GM19372 (cell line): ENCODE data around the gene SERINC5.
"Not testable (repeated sequence)": the region's sequence is repeated elsewhere in the genome, so short reads cannot be mapped to it uniquely, and the experiment has no call there.

Source experiments
- ATAC-seq: cut with Tn5 transposase; IDR thresholded peaks from one replicate; pipeline ENCODE4 v1.9.1; 2021; ENCODE audit warnings: mild to moderate bottlenecking, low read depth, moderate library complexity; ENCODE audit not compliant: unreplicated experiment

SERINC5 gene

DNA sequence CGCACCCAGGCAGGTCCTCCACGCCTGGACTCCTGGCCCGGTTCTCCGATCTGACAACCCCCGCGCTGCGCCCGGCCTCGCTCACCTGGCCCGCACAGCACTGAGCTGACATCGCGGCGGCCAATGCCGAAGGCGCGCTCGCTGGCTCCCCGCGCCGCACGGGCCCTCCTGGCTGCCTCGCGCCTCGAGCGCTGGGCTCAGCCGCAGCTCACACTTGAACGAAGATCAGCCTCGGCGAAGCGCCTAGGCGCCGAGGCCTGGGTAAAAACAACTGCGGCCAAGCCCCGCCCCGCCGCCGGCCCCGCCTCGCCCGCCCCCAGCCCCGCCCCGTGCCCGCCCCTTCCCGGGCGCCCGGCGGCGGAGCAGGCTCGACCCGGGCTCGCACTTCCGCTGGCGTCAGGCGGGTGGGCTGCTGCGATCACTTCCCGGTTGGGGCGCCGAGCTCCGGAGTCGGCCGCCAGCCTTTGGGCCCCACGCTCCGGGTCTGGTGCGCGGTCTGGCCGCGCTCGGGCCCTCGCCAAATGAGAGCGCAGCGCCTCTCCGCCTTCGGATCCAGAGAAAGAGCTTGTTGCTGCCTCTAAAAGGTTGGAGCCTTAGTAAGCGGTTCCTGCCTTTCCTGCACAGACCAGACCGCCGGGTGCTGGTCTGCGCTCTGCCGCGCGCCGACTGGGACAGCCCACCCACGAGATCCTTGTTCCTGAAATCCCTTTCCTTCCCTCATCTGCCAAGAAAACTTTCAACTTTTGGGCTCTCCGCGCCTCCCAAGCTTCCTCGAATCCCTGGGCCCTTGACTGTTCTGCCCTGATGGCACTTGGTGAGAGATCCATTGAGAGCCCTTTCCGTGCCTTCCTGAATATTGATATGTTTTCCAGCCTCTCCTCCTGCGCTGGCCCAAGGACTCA, at the start of gene SERINC5:
Gene SERINC5, minus strand, starts transcription at position 238 of the 902 bp plus-strand sequence. Its CDS starts 126 bp downstream, at position 112.
- peak; percentile 74 for ATAC-seq

DNA sequence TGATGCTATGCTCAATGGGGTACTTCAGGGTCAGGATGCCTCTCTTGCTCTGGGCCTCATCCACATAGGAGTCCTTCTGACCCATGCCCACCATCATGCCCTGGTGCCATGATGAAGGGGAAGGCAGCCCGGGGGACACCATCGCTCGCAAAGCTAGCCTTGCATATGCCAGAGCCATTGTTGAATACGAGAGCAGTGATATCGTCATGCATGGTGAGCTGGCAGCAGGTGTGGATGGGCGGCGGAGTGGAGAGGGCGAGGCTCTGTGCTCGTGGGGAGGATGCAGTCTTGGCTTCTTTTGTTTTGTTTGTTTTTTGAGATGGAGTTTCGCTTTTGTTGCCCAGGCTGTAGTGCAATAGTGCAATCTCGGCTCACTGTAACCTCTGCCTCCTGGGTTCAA, 46.8 kb upstream of the SERINC5 start:
- no peak for ATAC-seq

- not testable (repeated sequence) for ATAC-seq
Measured at GRCh38 chr5:80301342-80301741, 45.5 kb upstream of the SERINC5 start.

DNA sequence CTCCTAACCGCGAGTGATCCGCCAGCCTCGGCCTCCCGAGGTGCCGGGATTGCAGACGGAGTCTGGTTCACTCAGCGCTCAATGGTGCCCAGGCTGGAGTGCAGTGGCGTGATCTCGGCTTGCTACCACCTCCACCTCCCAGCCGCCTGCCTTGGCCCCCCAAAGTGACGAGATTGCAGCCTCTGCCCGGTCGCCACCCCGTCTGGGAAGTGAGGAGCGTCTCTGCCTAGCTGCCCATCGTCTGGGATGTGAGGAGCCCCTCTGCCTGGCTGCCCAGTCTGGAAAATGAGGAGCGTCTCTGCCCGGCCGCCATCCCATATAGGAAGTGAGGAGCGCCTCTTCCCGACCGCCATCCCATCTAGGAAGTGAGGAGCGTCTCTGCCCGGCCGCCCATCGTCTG, 44.9 kb upstream of the SERINC5 start:
- ATAC-seq = not testable (repeated sequence)

- no peak for ATAC-seq
Measured at GRCh38 chr5:80300125-80300524, 44.3 kb upstream of the SERINC5 start.

GRCh38 chr5:80299601-80300000, 43.8 kb upstream of the SERINC5 start:
- ATAC-seq = no peak

DNA sequence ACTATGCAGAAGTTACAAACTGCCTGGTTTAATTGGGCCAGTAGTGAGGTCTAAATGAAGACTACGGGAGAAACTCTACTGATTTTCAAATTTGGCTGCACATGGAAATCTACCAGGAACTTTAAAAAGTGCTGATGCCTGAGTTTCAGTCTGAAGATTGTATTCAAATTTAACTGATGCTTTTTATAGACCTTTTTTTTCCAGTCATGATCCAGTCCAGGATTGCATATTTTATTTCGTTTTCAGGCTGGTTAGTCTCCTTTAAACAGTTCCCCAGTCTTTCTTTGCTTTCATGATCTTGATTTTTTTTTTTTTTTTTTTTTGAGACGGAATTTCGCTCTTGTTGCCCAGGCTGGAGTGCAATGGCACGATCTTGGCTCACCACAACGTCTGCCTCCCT, 40.3 kb upstream of the SERINC5 start:
- ATAC-seq = no peak

DNA sequence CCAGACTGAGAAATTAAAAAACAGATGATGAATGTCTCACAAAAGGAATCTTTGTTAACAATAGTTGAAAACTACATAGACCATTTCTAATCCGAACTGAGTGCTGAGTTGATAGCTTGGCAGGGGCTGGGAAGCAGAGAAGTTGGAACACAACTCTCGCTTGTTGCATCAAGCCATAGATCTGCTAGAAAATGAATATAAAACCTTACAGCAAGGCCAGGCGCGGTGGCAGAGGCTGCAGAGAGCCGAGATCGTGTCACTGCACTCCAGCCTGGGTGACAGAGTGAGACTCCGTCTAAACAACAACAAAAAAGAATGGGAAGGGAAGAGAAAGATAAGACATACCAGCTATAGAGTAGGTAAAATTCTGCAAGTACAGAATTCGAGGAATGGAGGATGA, 35.9 kb upstream of the SERINC5 start:
- no peak for ATAC-seq

- no peak for ATAC-seq
Measured at GRCh38 chr5:80289320-80289719, 33.5 kb upstream of the SERINC5 start.

DNA sequence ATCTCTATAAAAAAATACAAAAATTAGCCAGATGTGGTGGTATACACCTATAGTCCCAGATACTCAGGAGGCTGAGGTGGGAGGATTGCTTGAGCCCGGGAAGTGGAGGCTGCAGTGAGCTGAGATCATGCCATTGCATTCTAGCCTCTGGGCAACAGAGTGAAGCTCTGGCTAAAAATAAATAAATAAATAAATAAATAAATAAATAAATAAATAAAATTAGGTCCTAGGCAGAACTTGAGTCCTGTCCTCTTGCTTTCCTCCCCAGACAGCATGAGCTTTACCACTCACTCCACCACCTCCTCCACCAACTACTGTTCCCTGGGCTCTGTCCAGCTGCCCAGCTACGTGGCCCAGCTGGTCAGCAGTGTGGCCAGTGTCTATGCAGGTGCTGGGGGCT, 32.3 kb upstream of the SERINC5 start:
- no peak for ATAC-seq

DNA sequence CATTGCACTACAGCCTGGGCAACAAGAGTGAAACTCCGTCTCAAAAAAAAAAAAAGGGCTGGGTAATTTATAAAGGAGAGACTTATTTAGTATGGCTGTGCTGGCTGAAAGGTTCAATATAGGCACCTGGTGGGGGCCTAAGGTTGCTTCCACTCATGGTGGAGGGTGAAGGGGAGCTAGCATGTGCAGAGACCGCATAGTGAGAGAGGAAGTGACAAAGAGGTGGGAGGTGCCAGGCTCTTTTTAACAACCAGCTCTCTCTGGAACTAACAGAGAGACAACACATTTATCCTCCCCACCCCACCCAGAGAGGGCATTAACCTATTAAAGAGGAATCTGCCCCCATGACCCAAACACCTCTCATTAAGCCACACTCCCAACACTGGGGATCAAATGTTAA, 28.9 kb upstream of the SERINC5 start:
- no peak for ATAC-seq

DNA sequence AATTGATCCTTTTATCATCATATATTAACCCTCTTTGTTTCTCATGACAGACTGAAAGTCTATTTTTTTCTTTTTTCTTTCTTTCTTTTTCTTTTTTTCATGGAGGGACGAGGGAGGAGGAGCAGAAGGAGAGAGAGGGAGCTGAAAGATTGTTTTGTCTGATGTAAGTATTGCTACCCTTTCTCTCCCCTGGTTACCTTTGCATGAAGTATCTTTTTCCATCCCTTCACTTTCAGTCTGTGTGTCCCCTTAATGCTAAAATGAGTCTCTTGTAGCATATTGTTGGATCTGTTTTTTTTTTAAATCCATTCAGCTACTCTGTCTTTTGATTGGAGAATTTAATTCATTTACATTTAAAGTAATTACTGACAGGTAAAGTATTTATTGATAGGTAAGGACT, 27.5 kb upstream of the SERINC5 start:
- no peak for ATAC-seq

DNA sequence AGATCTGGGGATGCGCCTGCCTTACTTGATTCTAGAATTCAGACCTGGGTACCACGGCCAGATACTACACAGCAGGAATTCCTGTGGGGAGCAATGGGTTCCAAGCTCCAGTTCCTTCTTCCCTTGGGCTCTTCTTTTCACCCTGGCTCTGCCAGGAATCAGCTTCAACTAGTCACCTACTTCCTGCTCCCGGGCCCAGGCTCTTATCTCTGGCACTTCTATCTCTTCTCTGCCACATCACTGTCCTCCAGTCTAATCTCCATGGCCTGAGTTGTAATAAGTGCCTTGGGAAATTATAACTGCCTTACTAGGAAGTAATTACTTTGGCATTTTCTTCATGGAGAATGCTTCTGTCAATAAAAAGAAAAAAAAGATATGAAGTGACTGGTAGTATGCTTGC, 26.2 kb upstream of the SERINC5 start:
- no peak for ATAC-seq

DNA sequence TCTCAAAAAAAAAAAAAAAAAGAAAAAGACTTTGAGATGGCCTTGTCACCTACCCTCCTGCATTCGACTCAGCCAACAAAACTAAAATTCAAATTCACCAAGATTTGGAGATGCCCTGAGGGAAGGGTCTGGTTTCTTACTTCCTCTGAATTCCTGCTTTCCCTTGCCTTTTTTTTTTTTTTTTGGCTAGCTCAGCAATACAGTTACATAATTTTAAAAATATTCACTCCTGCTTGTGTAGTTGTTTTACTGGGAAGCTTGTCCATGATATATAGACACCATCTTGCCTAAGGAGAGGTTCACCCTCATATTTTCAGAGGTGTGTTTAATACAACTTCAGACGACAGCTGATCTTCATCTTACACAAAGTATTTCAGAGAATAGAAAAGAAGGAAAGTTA, 21.3 kb upstream of the SERINC5 start:
- no peak for ATAC-seq

- ATAC-seq = no peak
Measured at GRCh38 chr5:80276186-80276585, 20.3 kb upstream of the SERINC5 start.

GRCh38 chr5:80275347-80275746, 19.5 kb upstream of the SERINC5 start:
- no peak for ATAC-seq

GRCh38 chr5:80270543-80270942, 14.7 kb upstream of the SERINC5 start:
- ATAC-seq = not testable (repeated sequence)

DNA sequence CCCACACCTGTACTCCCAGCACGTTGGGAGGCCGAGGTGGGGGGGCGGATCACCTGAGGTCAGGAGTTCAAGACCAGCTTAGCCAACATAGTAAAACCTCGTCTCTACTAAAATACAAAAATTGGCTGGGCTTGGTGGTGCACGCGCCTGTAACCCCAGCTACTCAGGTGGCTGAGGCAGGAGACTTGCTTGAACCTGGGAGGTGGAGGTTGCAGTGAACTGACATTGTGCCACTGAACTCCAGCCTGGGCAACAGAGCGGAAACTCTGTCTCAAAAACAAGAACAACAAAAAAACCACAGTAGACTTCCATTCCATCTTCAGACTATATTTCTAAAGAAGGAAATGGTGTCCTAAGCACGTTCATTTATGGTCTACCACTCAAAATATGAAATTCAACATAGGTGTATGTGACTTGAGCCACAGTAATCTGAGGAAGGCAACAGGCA, 14.2 kb upstream of the SERINC5 start:
- no peak for ATAC-seq

- no peak for ATAC-seq
Measured at GRCh38 chr5:80268916-80269315, 13.1 kb upstream of the SERINC5 start.

- no peak for ATAC-seq
Measured at GRCh38 chr5:80266566-80266965, 10.7 kb upstream of the SERINC5 start.

GRCh38 chr5:80260461-80260860, 4.6 kb upstream of the SERINC5 start:
- no peak for ATAC-seq

GRCh38 chr5:80259511-80260203, 3.8 kb upstream of the SERINC5 start:
- no peak for ATAC-seq
